BJ (cell line): Measurements from ENCODE around the gene SPNS2. TPM values are rescaled to one million over a fixed set of nuclear protein-coding genes. Genes with fewer than 3 reads are reported as not detected.

Source experiments
- CTCF ChIA-PET: fragments of 350-600 bp; formaldehyde crosslinking; extraction: SDS; loops from one replicate; lab custom pipeline; 2021; ENCODE audit warnings: antibody characterized with exemption, inconsistent platforms; lab: Yijun Ruan, JAX
- POLR2A ChIA-PET: fragments of 300-600 bp; sonication (Branson Sonifier 250); formaldehyde crosslinking; extraction: SDS; loops from one replicate; lab custom pipeline; 2021; ENCODE audit warnings: antibody characterized with exemption; lab: Charles Lee
- DNase-seq: peaks from one replicate; pipeline ENCODE4 v3.0.0-alpha.2; 2011; ENCODE audit warnings: low read depth
- H3K27me3 ChIP-seq: 2 replicates; pipeline ENCODE4 v1.6.0; 2011; ENCODE audit warnings: low read length; ENCODE audit not compliant: control insufficient read depth, insufficient read depth
- H3K36me3 ChIP-seq: 2 replicates; pipeline ENCODE4 v1.5.1; 2011; ENCODE audit warnings: low read length; ENCODE audit not compliant: control insufficient read depth, insufficient read depth
- H3K4me3 ChIP-seq: 2 replicates; pipeline ENCODE4 v1.5.1; 2011; ENCODE audit warnings: low read depth, mild to moderate bottlenecking, control low read depth, low read length
- CTCF ChIP-seq: IDR thresholded peaks from 2 replicates; pipeline ENCODE4 v1.5.1; 2011; ENCODE audit warnings: low read depth, mild to moderate bottlenecking, control low read depth, inconsistent platforms, low read length, moderate library complexity; ENCODE audit not compliant: insufficient read depth
- polyA plus RNA-seq: library from polyadenylated mRNA; depleted of rRNA; stranded (reverse); fragments of >200 nt; gene quantifications from 2 replicates; pipeline ENCODE4 v1.2.3, GENCODE V29; 2011

The SPNS2 gene
- polyA plus RNA-seq, 1 experiment = not detected

GRCh38 chr17:4542003-4542725 is 43.5 kb downstream of the SPNS2 start:
- POLR2A ChIA-PET = no interaction called here

DNA sequence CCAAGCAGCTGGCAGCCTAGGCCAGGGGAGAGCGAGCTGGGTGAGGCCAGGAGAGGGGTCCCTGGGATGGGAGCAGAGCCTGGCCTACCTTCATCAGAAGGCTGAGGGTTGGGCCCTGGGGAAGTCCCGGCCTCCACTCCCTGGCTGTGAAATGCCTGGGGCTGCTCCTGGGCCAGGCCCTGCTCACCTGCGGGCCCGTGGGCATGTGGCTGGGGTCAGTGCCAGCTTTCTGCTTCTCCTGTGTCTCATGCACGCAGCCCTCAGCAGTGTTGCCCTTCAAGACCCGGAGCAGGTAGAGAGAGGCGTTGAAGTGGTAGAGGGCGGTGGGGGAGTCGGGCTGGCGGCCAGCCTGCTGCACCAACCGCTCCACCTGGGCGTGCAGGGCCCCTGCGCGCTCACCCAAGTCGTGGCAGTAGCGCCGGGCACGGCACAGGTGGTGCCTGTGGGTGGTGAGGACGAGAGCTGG is 44.1 kb downstream of the SPNS2 start:
- no peaks in the 10 kb centered on the region for H3K27me3 ChIP-seq
- peaks cover 48% of the 10 kb centered on the region for H3K36me3 ChIP-seq
- no peak for DNase-seq
- ChIA-PET CTCF (interaction anchor here (0.6 kb wide), 1 partner anchor 681 kb away, joined by 3 read pairs; no protein-coding TSS in a partner anchor), POLR2A (no interaction called here)
- no peak overlapping the region for H3K4me3 ChIP-seq
- no peak for TF ChIP-seq CTCF

More at GRCh38 chr17:4542003-4542725, 43.5 kb downstream of the SPNS2 start:
- no peak for DNase-seq
- CTCF ChIA-PET = no interaction called here
- TF ChIP-seq CTCF = no peak
- H3K27me3 ChIP-seq = no peaks in the 10 kb centered on the region
- peaks cover 45% of the 10 kb centered on the region for H3K36me3 ChIP-seq
- no peak overlapping the region for H3K4me3 ChIP-seq

- ChIA-PET POLR2A (no interaction called here), CTCF (interaction anchor here (0.6 to 0.7 kb wide), 2 partner anchors 17 to 682 kb away, joined by 3 read pairs; partner anchors contain the start of gene GGT6)
- Histone ChIP-seq H3K4me3 (no peak overlapping the region), H3K36me3 (peaks cover 51% of the 10 kb centered on the region), H3K27me3 (no peaks in the 10 kb centered on the region)
- DNase-seq = no peak
- TF ChIP-seq CTCF = no peak
These were observed 44.9 kb downstream of the SPNS2 start for GRCh38 chr17:4543557-4544026.

- TF ChIP-seq CTCF = no peak
- no peak for DNase-seq
- ChIA-PET POLR2A (no interaction called here), CTCF (interaction anchor here (0.7 kb wide), 1 partner anchor 16 kb away, joined by 3 read pairs; the partner anchor contains the start of gene GGT6)
- no peaks in the 10 kb centered on the region for H3K27me3 ChIP-seq
- H3K36me3 ChIP-seq = peaks cover 55% of the 10 kb centered on the region
- no peak overlapping the region for H3K4me3 ChIP-seq
These were observed 45.7 kb downstream of the SPNS2 start for GRCh38 chr17:4544135-4544950.

DNA sequence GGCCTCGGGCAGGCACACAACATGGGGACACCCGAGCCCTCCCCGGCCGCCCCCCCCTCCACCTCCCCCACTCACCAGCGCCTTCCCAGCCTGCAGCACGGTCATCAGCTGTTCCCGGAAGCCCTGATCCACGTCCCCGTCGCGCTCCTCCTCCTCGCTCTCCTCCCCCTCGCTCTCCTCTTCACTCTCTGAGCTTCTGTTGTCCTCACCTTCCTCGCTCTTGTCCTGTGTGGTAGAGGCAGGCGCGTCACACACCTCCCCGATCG is 46.2 kb downstream of the SPNS2 start:
- CTCF ChIA-PET = interaction anchor here (1.0 kb wide), 1 partner anchor 20 kb away, joined by 3 read pairs; no protein-coding TSS in a partner anchor
- TF ChIP-seq CTCF = no peak
- H3K36me3 ChIP-seq = peaks cover 55% of the 10 kb centered on the region
- H3K27me3 ChIP-seq = no peaks in the 10 kb centered on the region
- no peak for DNase-seq
- no peak overlapping the region for H3K4me3 ChIP-seq
- POLR2A ChIA-PET = no interaction called here
